Measurements from ENCODE around the gene NXN.

DNA sequence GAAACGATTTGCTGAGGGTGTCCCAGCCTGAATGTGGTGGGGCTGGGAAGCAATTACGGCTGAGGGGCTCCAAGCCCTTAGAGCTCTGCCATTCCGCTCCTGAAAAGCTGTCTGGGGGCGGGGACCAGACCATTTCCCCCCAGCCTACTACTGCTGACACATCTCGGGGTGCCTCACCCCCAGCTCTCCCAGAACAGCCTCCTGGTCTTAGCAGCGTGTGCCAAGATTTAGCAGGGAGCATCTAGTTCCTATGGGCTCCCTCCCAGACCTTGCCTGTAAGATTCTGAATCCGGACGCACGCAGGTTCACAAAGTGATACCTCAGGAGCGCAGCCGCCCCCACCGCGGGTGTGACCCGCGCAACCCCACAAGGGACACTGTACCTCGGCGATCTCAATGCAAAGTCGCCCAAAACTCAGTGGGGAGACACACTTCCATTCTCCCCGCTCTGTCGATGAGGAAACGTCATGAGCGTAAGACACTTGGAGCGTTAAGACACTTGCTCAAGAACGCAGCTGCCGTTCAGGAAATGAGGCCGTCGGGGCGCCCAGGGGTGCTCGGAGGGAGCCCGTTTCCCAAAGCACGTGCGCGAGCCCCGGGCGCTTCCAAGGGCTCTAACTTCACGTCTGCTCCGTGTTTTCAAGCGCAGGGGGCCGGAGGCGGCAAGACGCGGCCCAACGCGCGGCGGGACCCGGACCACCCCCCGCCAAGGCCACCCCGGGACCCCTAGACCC lies 228.1 kb downstream of the NXN start:
- TF ChIP-seq, protein P1, sequence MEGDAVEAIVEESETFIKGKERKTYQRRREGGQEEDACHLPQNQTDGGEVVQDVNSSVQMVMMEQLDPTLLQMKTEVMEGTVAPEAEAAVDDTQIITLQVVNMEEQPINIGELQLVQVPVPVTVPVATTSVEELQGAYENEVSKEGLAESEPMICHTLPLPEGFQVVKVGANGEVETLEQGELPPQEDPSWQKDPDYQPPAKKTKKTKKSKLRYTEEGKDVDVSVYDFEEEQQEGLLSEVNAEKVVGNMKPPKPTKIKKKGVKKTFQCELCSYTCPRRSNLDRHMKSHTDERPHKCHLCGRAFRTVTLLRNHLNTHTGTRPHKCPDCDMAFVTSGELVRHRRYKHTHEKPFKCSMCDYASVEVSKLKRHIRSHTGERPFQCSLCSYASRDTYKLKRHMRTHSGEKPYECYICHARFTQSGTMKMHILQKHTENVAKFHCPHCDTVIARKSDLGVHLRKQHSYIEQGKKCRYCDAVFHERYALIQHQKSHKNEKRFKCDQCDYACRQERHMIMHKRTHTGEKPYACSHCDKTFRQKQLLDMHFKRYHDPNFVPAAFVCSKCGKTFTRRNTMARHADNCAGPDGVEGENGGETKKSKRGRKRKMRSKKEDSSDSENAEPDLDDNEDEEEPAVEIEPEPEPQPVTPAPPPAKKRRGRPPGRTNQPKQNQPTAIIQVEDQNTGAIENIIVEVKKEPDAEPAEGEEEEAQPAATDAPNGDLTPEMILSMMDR (conservative IDR thresholded peaks at IDR 0.05), result no peak
- TF ChIP-seq ZFX (IDR thresholded peaks at IDR 0.05), result no peak

Measured in C4-2B (cell line).